Dermis microvascular lymphatic vessel endothelial cell (primary cell): ENCODE results near the gene FARS2. TPM values are rescaled to one million over a fixed set of nuclear protein-coding genes. Genes with fewer than 3 reads are reported as not detected.
"Not testable (repeated sequence)": the region's sequence is repeated elsewhere in the genome, so short reads cannot be mapped to it uniquely, and the experiment has no call there.

Source experiments
- DNase-seq, 2 donors: peaks; one replicate each; pipeline versions ENCODE4 v3.0.0 to v3.0.0-alpha.2; 2010; ENCODE audit warnings: low read depth in 2 of 2
- total RNA-seq: library from RNA; depleted of rRNA; stranded (reverse); fragments of >200 nt; gene quantifications from 2 replicates; pipeline ENCODE4 v1.2.1, GENCODE V29; 2014

FARS2 gene
- total RNA-seq, 1 donor from 2014 or later = 26.8 TPM

DNA sequence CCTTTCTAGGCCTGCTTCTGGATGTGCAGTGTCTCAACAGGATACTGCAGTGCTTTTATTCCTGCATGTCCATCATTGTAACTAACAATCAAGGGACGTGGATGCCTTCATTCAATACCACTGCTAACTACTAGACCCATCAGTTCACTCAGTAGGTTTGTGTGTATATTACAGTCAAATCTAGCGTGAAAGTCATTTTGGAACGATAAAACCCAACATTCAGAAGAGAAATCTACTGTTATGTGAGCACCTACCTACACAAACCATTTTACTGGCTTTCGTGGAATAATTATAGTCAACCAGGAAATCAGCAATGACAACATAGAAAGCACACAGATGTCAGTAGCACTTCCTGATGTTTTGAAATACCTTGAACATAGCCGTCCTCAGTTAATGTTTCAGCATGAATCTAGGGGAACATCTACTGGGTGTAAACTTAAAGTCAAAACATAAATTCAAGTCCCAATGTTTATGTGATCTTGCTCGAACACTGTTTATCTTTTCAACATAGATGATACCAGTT lies 270.6 kb downstream of the FARS2 start:
- DNase-seq = peak in 1 of 2 donors; percentile 24

DNA sequence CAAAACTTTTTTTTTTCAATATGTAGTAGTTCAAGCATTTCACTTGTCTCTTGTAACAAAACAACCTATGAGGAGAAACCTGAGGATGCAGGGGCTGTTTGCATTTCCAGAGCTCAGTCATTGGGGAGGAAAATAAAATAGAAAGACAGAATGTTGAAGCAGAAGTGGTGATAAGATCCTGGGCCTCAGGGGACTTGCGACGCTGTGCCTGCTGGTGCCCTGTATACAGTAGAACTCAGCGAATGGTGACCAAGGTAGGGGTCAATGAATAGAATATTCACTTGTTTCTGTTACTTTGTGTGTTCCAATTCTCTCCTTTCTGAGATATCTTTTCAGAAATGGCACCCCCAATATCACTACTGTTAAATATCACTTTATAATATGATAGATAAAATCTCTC lies 271.6 kb downstream of the FARS2 start:
- no peak for DNase-seq

DNA sequence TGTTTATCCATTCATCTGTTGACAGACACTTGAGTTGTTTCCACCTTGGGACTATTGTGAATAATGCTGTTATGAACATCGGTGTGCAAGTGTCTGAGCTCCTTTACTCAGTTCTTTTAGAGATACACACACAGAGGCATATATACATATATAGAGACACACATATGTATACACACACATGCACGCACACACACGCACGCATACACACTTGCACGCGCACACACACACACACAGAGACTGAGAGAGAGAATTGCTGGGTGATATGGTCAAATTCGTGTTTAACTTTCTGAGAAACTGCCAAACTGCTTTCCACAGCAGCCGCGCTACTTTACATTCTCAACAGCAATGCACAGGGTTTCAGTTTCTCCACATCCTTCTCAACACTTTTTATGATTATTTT lies 273.3 kb downstream of the FARS2 start:
- DNase-seq = no peak

DNA sequence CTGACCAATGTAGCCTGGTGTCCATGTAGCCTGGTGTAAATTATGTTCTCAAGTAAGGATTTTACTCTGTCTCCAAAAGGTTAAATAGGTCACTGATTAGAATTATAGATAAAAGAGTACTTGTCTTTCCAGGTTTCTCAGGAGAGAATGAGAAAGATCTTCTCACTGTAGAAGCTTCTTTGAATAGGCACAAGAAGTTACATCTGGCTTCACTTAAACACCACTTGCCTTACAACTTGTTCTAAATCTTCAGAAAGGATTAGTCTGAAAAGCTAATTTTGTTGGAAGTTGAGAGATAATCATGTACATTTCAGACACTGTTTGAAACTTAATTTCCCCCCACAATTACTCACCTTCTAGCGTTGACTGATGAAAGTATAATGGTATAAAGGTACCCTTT lies 275.3 kb downstream of the FARS2 start:
- no peak for DNase-seq

DNA sequence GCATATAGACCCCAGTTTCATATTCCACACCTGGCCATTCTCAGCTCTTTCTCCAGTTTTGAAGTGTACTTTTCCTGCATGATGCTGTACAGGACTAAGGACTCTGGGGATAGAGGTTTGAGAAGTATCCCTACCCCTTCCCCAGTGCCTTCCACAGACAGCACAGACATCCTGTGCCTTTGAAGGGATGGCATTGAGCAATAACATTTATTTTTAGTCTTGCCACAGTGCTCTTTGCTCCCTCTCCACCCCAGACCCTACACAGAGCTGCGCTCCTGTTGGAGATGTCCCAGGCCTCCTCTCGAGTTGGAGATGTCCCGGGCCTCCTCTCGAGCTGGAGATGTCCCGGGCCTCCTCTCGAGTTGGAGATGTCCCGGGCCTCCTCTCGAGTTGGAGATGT lies 275.8 kb downstream of the FARS2 start:
- DNase-seq = no peak

DNA sequence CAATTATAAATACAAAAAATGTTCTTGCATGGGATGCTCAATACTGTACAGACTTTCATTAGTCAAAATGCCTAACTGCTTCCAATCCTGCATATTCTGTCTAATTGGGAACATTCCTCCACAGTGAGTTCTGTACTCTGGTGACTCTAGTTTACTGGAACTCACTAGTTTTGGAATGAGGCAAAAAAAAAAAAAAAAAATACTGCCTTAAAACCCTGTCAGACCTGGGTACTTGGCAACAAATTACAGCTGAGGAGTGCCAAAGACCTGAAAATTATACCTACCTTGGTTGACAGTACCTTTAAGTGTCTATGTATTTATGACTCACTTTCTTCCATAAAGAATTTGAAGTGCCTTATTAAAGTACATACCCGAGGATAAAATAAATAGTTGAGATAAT lies 276.7 kb downstream of the FARS2 start:
- DNase-seq = no peak

DNA sequence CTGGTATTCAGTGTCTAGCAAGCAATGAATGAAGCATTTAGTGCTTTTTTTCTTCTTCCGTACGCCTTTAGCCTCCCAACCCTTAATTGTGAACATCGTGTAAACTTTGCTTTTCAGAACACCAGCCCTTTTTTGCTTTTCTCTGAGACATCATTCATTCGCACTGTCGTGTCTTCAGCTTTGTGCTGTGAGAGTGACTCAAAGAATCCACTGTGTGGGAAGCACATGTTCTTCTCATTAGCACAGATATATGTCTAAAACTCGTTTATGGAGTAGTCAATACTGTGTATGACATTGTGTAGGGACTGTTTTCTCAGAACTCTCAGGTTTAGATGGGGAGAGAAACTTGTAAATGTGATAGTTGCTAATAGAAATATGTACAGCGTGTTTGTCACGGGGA lies 279.1 kb downstream of the FARS2 start:
- DNase-seq = no peak

DNA sequence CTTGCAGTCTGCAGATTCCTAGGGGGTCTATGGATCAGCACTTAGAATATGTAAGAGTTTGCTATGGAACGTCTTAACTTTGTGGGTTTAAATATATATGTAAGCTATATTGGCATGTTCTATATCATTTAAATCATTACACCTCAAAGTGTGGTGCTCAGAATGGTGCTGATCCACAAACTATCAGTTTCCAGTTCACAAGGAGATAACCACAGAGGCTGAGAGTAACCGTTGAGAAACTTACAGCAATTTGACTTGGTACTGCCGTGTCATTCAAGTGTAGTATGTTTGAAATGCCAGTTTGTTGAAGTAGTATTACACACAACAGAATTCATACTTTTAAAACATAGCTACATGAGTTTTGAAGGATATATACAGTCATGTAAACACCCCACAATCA lies 279.7 kb downstream of the FARS2 start:
- no peak for DNase-seq

DNA sequence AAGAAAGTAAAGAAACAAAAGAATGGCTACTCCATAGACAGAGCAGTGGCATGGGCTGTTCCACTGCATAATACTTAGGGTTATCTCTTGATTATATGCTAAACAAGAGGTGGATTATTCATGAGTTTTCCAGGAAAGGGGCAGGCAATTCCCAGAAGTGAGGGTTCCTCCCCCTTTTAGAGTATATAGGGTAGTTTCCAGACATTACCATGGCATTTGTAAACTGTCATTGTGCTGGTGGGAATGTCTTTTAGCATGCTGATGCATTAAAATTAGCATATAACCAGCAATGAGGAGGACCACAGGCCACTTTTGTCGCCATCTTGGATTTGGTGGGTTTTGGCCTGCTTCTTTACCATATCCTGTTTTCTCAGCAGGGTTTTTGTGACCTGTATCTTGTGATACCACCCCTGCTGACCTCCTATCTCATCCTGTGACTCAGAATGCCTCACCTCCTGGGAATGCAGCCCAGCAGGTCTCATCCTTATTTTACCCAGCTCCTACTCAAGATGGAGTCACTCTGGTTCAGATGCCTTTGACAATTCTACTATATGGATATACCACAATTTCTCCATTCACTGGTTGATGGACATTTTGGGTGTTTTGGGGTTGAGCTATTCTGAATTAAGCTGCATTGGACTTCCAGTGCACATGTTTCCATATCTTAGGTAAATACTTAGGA lies 280.6 kb downstream of the FARS2 start:
- peak in 1 of 2 donors; percentile 11 for DNase-seq

DNA sequence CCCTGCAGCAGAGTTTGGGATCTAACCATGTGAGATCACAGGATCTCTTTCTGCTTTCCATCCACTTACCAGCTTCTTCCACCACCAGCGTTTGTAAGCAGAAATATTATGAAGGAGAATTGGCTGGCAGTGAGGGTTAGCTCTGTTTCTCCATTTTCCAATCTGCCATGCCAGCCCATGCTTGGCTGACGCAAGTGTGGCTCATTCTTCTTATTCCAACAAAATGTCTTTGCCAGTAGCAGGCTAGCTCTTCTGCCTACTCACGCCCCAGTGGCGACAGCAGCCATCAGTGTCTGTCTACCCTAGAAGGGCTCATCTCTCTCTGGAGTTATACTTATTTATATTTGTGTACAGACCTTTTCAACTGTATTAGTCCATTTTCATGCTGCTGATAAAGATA lies 286.2 kb downstream of the FARS2 start:
- DNase-seq = no peak

DNA sequence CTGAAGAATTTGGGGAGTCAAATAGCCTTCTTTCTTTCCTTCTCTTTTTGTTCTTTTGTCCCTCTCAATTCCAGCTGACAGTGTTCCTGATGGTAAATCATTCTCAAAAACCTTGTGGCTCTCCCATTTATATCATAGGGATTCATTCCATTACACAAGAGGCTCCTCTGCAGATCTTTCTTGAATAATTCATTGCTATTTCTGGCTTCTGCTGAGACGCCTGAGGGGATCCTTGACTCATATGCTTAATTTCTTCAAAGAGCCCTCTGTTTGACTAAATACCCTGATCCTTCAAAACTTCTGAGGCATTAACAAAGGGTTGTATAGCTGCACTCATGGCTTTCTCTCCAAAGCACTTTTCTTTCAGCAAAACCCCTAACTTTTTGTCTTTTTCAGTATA lies 289.3 kb downstream of the FARS2 start:
- DNase-seq = no peak

DNA sequence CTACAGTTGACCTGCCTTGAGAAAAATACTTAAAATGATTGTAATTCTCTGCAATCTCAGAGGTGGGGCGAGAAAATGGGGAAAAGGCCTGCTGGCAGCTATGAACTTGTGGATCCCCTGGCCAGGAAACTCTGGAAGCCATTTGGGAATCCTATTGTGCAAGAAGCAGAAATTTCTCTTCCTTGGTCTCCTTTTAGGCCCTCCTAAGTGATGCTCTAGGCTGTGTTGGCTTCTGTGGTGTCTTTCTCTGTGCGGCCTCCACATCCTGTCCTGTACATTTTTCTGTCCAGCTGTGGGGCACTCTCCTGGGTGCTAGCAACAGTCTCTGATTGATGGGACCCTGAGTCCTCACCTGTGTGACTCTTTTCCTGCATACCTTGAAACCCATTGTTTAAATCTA lies 290.9 kb downstream of the FARS2 start:
- no peak for DNase-seq

DNA sequence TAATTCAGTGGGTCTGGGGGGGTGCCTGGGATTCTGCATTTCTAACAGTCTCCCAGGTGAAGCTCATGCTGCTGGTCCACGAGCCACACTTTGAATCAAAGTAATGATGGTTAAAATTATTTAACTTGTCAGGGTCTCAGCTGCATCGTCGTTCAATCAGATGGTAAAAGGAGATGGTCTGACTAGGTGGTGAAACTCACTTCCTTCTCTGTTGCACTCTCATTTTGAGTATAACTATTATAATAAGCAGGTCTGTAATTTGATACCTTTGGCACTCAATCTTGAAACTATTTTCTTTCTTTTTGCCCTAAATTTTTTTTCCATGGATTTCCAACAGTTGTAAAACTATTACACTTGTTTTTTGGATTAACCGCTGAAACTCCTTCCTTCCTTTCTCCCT lies 292.5 kb downstream of the FARS2 start:
- DNase-seq = no peak

DNA sequence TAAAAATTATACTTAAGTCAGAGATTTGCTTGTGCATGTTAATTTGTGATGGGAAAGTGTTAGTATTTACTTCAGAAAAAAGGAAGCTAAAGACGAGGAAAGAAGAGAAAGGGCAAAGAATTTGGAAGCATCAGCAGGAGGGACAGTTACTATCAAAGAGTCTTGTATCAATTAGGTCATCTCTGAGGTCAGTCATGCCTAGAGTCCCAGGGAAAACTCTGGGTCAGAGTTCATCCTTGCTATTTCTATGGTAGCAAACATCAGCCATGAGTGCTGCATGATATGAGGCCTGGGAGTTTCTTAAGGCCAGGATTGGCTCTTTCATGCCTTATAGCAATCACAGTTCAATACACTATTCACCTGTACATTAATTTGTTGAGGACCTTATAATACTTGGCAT lies 292.9 kb downstream of the FARS2 start:
- no peak for DNase-seq

DNA sequence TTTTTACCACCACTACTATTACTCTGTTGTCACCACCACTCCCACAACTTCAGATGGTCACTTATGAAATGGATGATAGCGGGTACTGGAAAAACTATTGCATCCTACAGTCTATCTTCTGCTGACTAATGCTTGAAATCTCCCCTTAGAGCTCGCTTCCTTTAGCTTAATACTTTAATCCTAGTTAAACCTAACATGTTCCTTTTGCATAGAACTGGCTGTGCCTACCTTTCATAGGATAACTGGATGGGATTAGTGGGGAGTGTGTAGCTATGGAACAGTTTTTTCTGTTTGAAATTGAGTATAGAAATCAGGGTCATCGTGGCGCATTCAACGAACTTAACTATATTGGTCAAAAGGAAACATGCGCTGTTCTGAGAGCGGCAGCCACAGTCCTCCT lies 294.7 kb downstream of the FARS2 start:
- DNase-seq = no peak

DNA sequence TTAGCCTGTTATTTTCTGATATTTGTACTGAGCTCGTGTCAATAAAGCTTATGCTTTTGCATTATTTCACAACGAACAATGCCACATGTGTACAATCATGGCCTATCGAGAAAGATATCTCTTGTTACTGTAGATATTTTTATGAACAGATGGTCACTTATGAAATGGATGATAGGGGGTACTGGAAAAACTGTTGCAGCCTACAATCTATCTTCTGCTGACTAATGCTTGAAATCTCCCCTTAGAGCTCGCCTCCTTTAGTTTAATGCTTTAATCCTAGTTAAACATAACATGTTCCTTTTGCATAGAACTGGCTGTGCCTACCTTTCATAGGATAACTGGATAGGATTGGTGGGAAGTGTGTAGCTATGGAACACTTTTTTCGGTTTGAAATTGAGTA lies 296.2 kb downstream of the FARS2 start:
- no peak for DNase-seq

DNA sequence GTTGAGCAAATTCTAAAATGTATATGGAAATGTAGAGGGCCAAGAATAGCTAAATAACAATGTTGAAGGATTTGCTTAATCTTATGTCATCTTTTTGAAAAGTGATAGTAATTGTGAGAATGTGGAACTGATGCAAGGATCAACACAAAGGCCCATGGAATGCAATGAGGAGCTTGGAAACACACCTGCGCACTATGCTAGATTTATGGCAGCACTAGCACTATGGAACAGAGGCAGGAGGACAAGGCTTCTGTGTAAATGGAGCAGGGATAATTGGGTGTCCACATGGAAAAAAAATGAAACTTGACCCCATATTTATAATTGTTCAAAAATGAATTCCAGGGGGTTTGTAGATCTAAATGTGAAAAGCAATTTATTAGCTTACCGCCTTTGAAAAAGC lies 298.3 kb downstream of the FARS2 start:
- no peak for DNase-seq

DNA sequence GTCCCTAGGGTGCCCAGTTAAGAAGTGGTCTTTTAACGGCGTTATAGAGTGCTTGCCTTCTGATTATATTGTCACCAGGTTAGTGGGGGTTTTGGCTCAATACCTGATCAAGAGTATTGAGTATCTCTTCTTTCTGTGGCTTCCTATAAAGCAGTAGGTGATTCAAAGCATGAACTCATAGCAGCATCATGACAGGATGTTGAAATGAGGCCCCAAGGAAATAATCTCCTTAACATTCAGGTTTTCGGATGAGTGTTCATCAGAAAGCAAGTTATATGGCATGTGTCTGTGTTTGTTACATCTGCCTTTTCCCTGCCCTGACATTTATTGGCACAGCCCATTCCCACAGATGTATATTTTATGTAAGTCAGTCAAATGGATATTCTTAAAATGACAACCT lies 301.0 kb downstream of the FARS2 start:
- no peak for DNase-seq

DNA sequence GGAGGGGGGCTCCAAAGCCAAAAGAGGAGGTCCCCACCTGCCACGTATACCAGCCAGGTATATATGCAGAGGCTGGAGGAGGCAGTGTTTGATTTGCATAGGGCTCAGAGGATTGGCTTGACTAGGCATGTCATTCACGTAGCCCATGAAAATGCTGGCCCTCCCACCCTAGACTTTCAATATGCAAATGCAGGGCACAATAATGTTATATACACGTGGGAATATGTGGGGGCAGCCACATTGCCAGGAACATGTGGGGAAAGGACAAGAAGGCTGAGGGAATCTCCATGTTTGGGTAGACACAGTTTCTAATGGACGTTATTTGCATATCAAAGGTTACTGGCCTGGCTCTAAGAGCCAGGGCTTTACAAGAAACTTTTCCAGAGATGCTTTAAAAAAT lies 301.8 kb downstream of the FARS2 start:
- no peak for DNase-seq

DNA sequence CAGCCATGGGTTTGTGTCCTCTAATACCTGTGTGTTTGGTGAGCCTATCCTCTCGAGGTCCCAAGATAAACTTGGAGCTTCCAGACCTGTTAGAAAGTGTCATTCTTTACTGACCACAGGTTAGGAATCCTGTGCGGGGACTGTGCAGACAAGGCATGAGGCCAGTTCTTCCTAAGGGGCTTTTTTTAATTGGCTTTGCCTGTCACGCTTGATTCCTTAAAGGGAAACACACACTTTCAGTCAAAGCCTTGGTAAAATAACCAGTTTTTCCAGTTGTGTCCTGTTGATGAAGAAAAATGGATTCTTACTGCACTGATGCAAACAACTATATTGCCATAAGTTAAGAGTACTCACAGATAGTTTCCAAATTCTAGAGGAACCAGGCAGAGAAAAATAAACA lies 303.4 kb downstream of the FARS2 start:
- not testable (repeated sequence) for DNase-seq

DNA sequence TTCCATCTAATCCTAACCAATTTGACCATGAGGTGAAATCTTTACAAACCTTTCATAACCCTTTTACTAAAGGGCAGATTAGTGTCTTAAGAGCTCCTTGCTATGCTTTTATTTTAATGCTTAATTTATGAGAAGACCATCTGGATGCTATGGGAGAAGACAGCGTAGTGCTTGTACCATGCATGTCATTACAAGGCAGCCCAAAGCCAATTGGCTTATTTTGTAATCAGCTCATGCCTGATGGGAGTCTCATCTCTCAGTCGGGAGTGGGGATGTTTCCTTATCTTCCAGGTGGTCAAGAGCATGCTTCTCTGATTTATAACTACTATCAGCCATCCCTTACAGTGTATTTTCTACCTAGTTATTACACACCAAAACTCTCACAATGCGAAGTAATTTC lies 304.7 kb downstream of the FARS2 start:
- DNase-seq = no peak

DNA sequence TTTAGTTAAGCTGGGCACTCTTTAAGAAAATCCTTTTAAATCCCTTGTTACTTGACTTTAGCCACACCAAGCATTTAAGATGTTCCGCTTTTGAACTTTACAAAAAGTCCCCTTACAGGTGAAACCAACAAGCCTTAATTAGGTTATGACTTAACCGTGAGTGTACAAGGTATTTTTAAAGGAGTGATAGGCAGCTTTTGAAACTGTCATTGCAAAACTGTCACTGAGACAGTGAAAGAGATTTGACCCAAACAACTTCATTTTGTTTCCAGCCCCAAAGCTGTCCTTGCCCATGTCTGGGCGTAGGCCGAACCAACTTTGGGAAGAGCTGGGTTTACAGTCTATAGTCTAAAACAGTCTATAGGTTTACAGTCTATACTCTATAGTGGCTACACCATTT lies 305.4 kb downstream of the FARS2 start:
- no peak for DNase-seq

DNA sequence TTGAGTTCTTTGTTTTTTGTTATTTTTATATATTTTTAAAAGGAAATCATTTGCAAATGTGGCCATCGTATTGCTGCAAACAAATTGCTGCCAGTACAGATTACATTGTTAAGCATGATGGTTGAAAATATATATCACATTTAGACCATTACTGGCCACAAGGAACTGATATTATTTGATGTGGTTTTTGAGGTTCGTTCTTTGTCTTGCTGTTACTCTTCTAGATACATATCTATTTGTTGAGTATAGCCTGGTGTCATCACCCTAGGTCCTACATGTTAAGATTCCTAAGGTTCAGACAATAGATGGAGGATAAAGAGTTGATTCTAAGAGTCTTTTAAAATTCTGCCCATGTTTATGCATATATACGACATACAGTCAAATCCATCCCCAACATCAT lies 306.0 kb downstream of the FARS2 start:
- no peak for DNase-seq

DNA sequence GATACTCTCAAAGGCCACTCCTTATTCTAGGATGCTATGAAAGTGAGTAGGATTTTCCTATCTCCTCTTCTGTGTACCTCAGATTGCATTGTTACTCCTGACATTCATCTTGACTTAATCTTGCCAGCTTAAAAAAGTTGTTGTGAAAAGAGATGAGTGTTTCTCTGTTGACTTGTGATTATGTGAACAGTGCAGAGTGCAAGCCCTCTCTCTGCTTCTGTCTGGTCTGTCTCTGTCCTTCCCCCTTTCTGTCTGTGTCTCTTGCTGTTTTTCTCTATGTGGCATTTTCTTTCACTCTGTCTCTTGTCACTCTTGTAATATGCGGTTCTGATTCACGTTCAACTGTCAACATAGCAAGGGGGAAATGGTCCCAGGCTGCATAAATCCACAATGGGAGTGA lies 306.6 kb downstream of the FARS2 start:
- no peak for DNase-seq
